Tibial nerve (tissue), 3 donors: ENCODE data around the gene UBE2O.

Experiments
- POLR2A ChIP-seq, 2 donors: fragments of 450-650 bp; IDR thresholded peaks; one replicate each; pipeline ENCODE4 v1.6.1; 2017; ENCODE audit warnings: antibody characterized with exemption in 2 of 2, mild to moderate bottlenecking in 2 of 2, moderate library complexity in 2 of 2
- TF ChIP-seq, protein P1 (sequence below), 5 experiments: fragments of 200-600 bp in 3 of 5; fragments of 450-650 bp in 2 of 5; sonication (generic) in 3 of 5; IDR thresholded peaks; one replicate each; pipeline ENCODE4 v1.5.1; 2016 to 2019; ENCODE audit warnings: antibody characterized with exemption in 5 of 5, mild to moderate bottlenecking in 3 of 5, moderate library complexity in 2 of 5

DNA sequence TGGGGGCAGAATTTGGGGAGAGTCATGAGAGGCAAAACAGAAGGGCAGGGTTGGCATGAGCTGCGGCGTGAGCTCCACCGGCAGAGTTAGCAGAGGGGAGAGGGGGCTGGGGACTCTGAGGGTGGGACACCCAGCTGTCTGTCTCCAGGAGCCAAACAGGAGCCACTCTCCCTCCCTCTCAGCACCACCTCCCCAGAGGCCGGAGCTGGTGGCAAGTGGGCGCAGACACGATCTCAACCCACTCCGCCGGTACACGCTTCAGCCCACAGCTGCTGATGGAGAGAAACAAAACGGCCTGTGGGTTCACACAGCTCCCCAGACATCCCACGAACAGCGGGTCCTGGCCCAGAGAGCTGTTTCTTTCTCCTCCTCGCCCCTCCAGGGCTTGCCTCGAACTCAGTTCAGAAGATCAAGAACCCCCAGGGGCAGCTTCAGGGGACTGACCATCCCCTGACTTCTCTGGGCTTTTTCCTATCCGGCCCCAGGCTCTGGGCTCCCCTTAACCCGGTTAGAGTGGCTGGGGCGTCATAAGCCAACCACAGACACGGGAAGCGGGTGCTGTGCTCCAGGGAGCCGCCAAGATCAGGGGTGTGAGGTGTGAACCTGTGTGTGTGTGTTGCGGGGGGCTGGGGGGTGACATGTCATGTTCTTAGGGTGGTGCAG lies 40.7 kb upstream of the UBE2O start:
- TF ChIP-seq, protein P1, sequence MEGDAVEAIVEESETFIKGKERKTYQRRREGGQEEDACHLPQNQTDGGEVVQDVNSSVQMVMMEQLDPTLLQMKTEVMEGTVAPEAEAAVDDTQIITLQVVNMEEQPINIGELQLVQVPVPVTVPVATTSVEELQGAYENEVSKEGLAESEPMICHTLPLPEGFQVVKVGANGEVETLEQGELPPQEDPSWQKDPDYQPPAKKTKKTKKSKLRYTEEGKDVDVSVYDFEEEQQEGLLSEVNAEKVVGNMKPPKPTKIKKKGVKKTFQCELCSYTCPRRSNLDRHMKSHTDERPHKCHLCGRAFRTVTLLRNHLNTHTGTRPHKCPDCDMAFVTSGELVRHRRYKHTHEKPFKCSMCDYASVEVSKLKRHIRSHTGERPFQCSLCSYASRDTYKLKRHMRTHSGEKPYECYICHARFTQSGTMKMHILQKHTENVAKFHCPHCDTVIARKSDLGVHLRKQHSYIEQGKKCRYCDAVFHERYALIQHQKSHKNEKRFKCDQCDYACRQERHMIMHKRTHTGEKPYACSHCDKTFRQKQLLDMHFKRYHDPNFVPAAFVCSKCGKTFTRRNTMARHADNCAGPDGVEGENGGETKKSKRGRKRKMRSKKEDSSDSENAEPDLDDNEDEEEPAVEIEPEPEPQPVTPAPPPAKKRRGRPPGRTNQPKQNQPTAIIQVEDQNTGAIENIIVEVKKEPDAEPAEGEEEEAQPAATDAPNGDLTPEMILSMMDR (IDR thresholded peaks at IDR 0.05): no peak
- no peak for TF ChIP-seq POLR2A (IDR thresholded peaks at IDR 0.05)
